ENCODE data around the gene TBXA2R.
"Not testable (repeated sequence)": the region's sequence is repeated elsewhere in the genome, so short reads cannot be mapped to it uniquely, and the experiment has no call there.

TBXA2R gene

GRCh38 chr19:3576696-3577443 is 29.8 kb downstream of the TBXA2R start:
- no peak for DNase-seq

GRCh38 chr19:3575949-3576673 is 30.6 kb downstream of the TBXA2R start:
- no peak for DNase-seq

- no peak for DNase-seq
These were observed 31.4 kb downstream of the TBXA2R start for GRCh38 chr19:3575260-3575741.

DNA sequence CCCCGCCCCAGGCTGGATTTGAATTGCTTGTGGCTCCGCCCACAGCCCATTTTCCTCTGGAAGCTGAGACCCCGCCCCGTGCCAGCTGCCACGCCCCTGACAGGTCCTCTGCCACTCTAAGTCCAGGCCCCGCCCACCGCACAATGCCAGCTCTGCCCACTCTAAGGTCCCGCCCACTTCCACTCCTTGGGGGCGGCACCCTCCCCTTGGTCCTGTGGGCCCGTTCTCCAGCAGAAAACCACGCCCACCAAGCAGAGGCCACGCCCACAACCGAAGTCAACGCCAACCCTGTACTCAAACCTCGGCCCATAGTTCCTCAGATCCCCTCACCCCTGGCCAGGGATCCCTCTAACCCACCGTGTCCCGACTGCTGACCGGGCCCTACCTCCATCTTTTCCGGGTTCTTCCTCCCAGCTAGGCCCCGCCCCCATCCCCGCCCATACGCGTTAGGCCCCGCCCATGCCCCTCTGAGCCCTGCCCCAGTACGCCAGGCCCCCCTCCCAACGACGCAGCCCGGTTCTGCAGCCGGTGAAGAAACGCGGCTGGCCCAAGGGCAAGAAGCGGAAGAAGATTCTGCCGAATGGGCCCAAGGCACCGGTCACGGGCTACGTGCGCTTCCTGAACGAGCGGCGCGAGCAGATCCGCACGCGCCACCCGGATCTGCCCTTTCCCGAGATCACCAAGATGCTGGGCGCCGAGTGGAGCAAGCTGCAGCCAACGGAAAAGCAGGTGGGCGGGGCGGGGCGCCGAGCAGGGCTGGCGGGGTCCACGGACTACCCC is 32.6 kb downstream of the TBXA2R start:
- peak; percentile 75 for DNase-seq

DNA sequence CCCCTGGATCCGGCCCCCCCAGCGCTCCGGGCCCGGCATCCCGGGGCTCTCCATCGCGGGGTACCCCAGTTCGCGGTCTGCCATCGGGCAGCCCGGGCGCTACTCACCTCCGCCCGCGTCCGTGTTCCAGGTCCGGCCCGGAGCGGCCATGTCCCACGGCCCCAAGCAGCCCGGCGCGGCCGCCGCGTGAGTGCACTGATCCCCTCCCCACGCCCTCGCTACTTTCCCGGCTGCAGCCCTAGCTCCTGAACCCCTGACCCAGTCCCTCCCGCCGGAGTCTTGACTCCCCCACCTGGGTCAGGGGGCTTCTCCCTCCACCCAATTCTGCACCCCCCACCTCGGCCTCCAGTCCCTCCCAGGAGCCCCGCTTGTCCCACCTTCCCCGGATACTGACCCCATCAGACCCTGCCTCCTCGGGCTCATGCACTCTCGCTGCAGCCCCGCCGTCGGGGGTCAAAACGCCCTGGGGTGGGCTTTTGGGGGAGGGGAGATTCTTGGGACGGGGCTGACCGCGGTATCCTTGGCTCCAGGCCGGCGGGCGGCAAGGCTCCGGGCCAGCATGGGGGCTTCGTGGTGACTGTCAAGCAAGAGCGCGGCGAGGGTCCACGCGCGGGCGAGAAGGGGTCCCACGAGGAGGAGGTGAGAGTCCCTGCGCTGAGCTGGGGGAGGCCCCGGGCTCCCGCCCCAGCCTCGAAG is 33.4 kb downstream of the TBXA2R start:
- no peak for DNase-seq

DNA sequence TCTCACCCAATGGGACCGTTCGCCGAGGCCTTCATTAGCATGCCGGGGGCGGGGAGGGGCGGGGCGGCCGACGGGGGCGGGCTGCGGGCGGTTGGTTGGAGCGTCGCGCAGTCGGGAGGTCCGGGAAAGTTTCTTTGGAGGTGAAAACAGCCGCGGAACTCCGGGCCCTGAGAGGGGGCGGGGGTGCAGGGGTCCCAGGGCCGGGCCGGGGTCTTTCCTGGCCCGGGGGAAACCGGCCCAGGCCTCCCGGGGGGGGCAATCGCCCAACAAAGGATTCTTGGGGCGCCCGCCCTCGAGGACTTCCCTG is 33.9 kb downstream of the TBXA2R start, which contains the start of gene HMG20B:
Gene HMG20B, plus strand, starts transcription at position 90 of the 307 bp plus-strand sequence. CDS start 366 bp downstream, outside the sequence.
- no peak for DNase-seq

GRCh38 chr19:3572132-3572854 is 34.4 kb downstream of the TBXA2R start:
- peak; percentile 99 for DNase-seq

GRCh38 chr19:3570606-3571011 is 36.1 kb downstream of the TBXA2R start:
- DNase-seq: no peak

DNA sequence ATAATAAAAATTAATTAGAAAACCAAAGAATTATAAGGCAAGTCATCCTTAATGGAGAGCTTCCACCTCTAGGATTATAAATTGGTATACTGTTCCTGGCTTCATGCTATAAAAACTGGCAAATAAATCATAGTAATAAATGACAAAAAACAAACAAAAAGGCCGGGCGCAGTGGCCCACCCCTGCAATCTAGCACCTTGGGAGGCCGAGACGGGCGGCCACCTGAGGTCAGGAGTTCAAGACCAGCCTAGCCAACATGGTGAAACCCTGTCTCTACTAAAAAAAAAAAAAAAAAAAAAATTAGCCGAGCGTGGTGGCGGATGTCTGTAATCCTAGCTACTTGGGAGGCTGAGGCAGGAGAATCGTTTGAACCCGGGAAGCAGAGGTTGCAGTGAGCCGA is 36.6 kb downstream of the TBXA2R start:
- not testable (repeated sequence) for DNase-seq

GRCh38 chr19:3565139-3565538 is 41.5 kb downstream of the TBXA2R start:
- no peak for DNase-seq

DNA sequence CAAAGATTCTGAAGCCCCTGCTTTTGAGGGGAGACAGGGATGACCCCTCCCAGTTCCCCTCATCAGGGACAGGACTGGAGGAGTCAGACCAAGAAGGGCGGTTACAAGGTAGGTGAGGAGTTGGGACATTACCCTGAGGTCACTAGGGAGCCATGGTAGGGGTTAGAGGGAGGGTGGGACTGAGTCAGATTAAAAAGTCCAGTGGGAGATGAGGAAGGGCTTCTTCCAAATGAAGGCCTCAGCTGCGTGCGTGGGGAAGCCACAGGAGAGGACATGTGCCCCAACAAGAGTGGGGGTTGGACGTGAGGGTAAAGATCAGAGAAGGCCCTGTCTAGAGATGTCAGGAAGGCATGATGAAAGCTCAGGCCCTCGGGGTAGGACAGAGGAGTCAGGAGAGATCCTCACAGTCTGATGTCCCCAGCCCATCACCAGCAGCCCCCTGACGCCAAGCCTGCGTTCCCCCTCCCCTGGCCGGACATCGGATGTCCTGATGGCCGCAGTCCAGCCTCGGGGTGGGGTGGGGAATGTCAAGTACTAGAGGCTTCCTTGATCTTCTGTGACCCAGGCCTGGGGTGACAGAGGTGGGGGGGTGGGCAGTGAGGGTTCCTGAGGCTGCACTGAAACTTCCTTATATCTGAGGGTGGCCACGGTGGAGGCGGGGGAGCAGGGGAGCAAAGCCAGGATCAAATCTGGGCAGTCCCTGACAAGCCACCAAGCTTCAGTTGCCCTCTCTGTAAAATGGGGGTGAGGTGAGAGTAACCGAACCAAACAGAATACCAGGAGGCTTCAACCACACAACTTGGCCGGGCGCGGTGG is 42.8 kb downstream of the TBXA2R start:
- DNase-seq: no peak

DNA sequence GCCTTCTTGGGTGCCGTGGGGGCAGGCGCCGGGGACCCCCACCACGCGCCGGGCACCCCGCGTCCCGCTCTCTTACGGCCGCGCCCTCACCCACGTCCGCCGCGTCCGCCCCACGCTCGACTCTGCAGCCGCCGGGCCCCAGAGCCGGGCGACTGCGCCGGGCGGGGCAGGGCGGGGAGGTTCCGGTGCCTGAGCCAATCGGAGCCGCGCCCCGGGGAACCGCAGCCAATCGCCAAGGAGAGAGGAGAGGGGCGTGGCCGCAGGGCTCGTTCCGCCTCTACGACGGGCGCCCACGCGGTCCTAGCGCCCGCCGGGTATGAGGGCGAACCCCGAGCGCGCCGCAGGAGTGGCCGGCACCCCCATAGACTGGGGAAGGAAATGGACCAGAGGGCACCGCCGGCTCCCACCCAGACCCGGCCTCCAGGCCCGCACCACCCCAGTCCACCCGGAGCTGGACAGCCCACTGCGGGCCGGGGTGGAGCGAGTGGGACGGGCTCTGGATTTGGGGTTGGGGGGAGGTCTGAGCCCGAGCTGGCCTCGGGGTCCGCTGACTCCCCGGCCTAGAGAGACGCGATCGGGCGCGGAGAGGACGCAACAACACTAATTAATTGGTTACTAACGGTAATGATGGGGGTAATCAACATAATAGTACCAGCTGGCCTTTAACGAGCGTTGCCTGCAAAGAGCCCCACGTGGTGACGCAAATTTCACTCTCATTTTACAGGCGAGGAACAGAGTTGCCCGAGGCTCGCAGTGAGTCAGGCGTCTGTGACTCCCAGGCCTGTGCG is 49.0 kb downstream of the TBXA2R start, which contains the start of gene MFSD12:
Gene MFSD12, minus strand, starts transcription at position 126 of the 788 bp plus-strand sequence. CDS start 183 bp downstream, outside the sequence.
- DNase-seq: peak; percentile 90

DNA sequence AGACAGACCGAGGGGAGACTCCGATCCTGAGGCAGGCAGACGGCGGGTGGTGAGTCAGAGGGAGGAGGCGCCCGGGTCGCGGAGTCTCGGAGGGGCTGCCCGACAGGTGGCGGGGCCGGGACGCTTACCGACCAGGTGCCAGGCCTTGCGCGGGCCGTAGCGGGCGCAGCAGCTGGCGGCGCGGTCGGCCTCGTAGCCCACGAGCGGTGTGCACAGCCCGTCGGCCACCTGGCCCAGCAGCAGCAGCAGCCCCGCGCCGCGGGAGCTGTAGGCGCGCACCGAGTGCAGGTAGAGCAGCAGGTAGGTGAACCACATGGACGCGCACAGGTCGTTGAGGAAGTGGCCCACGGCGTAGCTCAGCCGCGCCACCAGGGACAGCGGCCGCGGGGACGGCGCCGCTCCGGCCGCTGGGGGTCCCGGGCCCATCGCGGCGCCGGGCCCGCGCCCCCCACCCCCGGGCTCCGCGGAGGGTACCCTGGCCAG is 49.7 kb downstream of the TBXA2R start:
- DNase-seq: no peak

DNA sequence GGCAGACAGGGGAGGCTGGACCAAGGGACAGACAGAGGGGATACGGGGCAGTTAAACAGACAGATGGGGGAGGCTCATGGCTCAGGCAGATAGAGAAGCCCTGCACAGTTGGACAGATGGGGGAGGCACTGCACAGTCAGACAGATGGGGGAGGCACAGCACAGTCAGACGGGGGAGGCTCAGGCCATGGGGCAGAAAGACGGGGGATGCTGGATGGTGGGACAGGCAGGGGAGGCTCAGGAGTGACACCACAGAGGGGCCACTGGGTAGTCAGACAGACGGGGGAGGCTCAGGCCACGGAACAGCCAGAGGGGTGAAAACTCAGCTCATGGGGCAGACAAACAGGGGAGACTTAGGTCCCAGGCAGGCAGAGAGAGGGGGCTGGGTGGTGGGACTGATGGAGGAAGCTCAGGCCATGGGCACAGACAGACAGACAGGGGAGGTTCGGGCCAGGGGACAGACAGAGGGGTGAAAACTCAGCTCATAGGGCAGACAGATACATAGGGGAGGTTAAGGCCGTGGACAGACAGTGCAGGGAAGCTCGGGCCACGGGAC is 50.2 kb downstream of the TBXA2R start:
- DNase-seq: no peak

GRCh38 chr19:3555653-3556422 is 50.8 kb downstream of the TBXA2R start:
- DNase-seq: no peak

GRCh38 chr19:3554254-3555083 is 52.2 kb downstream of the TBXA2R start:
- no peak for DNase-seq

DNA sequence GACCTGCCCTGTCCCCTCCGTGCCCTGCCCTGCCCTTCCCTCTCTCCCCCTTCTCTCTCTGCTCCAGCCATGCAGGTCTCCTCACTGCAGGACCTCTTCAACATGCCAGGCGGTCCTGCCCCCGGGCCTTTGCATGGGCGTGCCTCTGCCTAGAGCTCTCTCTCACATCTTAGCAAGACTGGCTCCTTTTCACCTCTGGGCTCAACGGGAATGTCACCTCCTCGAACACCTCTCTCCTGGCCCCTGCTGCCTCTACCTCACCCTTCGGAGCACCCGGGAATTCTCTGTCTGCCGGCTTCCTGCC is 54.9 kb downstream of the TBXA2R start:
- DNase-seq: no peak
